ENCODE measurements around the gene LPO. TPM values are rescaled to one million over a fixed set of nuclear protein-coding genes. Genes with fewer than 3 reads are reported as not detected.

The LPO gene
- total RNA-seq, 1 donor from 2014 or later, result 0.31 TPM

DNA sequence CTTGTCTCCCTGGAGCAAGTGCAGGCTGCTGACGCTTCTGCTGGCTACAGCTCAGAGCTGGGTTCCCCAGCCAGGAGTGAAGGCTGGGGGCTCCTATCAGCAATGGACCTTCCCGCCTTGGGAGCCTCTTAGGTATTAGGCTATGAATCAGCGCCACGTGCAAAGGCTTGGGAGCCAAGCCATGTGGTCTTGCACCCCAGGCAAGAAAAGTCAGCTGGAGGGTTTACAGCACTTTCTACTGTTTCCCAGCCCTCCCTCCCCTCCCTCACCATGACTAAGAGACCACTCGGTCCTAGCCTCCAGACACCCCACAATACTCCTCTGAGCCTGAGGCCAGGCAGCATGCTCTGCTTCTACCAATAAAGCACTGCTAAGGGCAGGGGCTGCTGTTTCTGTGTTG is 33.6 kb upstream of the LPO start:
- Mint-ChIP-seq H3K4me3 (ENCODE audit: unreplicated experiment) (no peak overlapping the region), H3K27me3 (ENCODE audit: unreplicated experiment) (no peaks in the 10 kb centered on the region), H3K36me3 (ENCODE audit: low read depth, unreplicated experiment) (peaks cover 16% of the 10 kb centered on the region), H3K27ac (ENCODE audit: unreplicated experiment) (no peak overlapping the region), H3K9me3 (ENCODE audit: unreplicated experiment) (no peaks in the 10 kb centered on the region), H3K4me1 (ENCODE audit: unreplicated experiment) (no peaks in the 10 kb centered on the region)
- no peak for DNase-seq (ENCODE audit: low spot score)
- TF ChIP-seq, protein P1, sequence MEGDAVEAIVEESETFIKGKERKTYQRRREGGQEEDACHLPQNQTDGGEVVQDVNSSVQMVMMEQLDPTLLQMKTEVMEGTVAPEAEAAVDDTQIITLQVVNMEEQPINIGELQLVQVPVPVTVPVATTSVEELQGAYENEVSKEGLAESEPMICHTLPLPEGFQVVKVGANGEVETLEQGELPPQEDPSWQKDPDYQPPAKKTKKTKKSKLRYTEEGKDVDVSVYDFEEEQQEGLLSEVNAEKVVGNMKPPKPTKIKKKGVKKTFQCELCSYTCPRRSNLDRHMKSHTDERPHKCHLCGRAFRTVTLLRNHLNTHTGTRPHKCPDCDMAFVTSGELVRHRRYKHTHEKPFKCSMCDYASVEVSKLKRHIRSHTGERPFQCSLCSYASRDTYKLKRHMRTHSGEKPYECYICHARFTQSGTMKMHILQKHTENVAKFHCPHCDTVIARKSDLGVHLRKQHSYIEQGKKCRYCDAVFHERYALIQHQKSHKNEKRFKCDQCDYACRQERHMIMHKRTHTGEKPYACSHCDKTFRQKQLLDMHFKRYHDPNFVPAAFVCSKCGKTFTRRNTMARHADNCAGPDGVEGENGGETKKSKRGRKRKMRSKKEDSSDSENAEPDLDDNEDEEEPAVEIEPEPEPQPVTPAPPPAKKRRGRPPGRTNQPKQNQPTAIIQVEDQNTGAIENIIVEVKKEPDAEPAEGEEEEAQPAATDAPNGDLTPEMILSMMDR (IDR thresholded peaks at IDR 0.05; ENCODE audit: unreplicated experiment), result no peak

DNA sequence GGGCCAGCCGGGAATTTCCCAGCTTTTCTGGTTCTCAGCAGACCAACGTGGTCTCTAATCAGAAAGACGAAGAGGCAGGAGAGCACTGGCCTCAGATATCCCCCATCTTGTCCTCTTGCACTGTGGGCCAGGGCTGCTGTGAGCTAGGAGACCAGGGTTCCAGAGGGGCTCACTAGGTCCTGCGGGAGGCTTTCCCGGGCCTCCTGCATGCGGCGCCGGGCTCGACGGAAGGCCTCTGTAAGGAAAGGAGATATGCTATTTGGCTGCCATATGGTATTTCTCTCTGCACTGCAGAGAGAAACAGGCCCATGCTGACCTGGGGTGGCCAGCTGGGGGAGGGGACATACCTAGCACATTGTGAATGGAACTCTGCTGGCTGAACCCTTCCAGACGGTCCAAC is 32.4 kb upstream of the LPO start:
- peaks cover 25% of the 10 kb centered on the region for H3K36me3 Mint-ChIP-seq (ENCODE audit: low read depth, unreplicated experiment)

DNA sequence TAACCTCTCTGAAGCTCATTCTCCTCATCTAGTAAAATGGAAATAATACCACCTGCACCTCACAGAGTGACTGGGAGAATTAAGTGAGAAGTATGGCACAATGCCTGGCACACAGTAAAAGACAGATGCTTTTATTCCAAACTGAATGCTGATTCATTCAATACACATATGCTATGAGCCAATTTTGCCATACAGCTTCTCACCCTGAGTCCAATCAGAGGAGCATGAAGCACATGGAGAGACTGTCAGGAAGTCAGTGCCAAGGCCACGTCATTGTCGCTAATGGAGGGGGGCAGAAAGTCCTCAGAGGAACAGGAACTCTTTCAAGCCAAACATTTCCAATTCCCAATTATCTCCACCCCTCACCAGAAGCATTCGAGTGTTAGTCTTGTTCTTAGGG is 30.9 kb upstream of the LPO start:
- DNase-seq (ENCODE audit: low spot score), result no peak
- Mint-ChIP-seq H3K27me3 (ENCODE audit: unreplicated experiment) (peaks cover 1% of the 10 kb centered on the region), H3K36me3 (ENCODE audit: low read depth, unreplicated experiment) (peaks cover 33% of the 10 kb centered on the region), H3K9me3 (ENCODE audit: unreplicated experiment) (no peaks in the 10 kb centered on the region), H3K4me3 (ENCODE audit: unreplicated experiment) (no peak overlapping the region), H3K27ac (ENCODE audit: unreplicated experiment) (no peak overlapping the region), H3K4me1 (ENCODE audit: unreplicated experiment) (no peaks in the 10 kb centered on the region)
- TF ChIP-seq, protein P1 (IDR thresholded peaks at IDR 0.05; ENCODE audit: unreplicated experiment), result no peak

More for the DNA sequence above, 32.4 kb upstream of the LPO start:
- H3K27me3 Mint-ChIP-seq (ENCODE audit: unreplicated experiment), result no peaks in the 10 kb centered on the region
- H3K27ac Mint-ChIP-seq (ENCODE audit: unreplicated experiment), result no peak overlapping the region
- no peak overlapping the region for H3K4me3 Mint-ChIP-seq (ENCODE audit: unreplicated experiment)
- H3K9me3 Mint-ChIP-seq (ENCODE audit: unreplicated experiment), result no peaks in the 10 kb centered on the region
- no peak for DNase-seq (ENCODE audit: low spot score)
- TF ChIP-seq, protein P1 (IDR thresholded peaks at IDR 0.05; ENCODE audit: unreplicated experiment), result no peak
- H3K4me1 Mint-ChIP-seq (ENCODE audit: unreplicated experiment), result no peaks in the 10 kb centered on the region

DNA sequence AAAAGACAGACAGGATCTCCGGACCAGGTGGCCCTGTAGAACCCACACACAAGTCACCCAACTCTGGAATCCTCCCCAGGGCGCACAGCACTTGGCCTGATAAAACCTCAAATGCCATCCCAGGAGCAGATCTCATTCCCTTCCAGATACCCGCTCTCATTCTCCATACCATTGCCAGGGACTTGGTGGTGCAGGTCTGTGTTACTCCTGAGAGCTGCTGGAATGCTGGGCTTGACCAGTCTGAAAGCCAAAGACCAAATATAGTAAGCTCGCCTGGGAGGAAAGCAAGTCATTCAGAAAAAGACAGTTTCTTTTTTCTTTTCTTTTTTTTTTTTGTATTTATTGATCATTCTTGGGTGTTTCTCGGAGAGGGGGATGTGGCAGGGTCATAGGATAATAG is 30.0 kb upstream of the LPO start:
- H3K4me3 Mint-ChIP-seq (ENCODE audit: unreplicated experiment), result no peak overlapping the region
- H3K9me3 Mint-ChIP-seq (ENCODE audit: unreplicated experiment), result no peaks in the 10 kb centered on the region
- H3K27me3 Mint-ChIP-seq (ENCODE audit: unreplicated experiment), result peaks cover 1% of the 10 kb centered on the region
- DNase-seq (ENCODE audit: low spot score), result no peak
- no peaks in the 10 kb centered on the region for H3K4me1 Mint-ChIP-seq (ENCODE audit: unreplicated experiment)
- no peak overlapping the region for H3K27ac Mint-ChIP-seq (ENCODE audit: unreplicated experiment)
- TF ChIP-seq, protein P1 (IDR thresholded peaks at IDR 0.05; ENCODE audit: unreplicated experiment), result no peak
- peaks cover 33% of the 10 kb centered on the region for H3K36me3 Mint-ChIP-seq (ENCODE audit: low read depth, unreplicated experiment)

DNA sequence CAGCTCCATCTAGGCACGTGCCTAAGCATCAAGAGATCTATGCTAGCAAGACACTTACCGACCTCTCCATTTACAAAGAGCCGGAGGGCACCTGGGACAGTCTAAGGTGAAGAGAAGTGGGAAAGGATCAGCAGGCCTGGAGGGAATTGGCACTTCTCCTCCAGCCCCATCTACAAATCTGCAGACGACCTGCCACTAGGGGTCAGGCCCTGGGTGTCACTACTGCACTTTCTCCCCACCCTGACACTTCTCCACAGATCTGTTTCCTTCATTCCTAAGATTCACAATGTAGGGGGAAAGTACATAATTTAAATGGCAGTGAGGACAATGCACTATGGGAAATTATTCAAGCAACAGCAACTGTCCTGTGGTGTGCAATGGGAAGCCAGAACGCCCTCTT is 27.5 kb upstream of the LPO start:
- H3K36me3 Mint-ChIP-seq (ENCODE audit: low read depth, unreplicated experiment), result peaks cover 34% of the 10 kb centered on the region

More for the DNA sequence above, 27.5 kb upstream of the LPO start:
- H3K4me1 Mint-ChIP-seq (ENCODE audit: unreplicated experiment), result peaks cover 4% of the 10 kb centered on the region
- no peaks in the 10 kb centered on the region for H3K9me3 Mint-ChIP-seq (ENCODE audit: unreplicated experiment)
- H3K27me3 Mint-ChIP-seq (ENCODE audit: unreplicated experiment), result peaks cover 4% of the 10 kb centered on the region
- H3K27ac Mint-ChIP-seq (ENCODE audit: unreplicated experiment), result no peak overlapping the region
- no peak for DNase-seq (ENCODE audit: low spot score)
- TF ChIP-seq, protein P1 (IDR thresholded peaks at IDR 0.05; ENCODE audit: unreplicated experiment), result no peak
- H3K4me3 Mint-ChIP-seq (ENCODE audit: unreplicated experiment), result no peak overlapping the region

All from endothelial cell (in vitro differentiated cells).